ENCODE data around the gene DNMT3L. TPM values are rescaled to one million over a fixed set of nuclear protein-coding genes. Genes with fewer than 3 reads are reported as not detected.

DNMT3L gene
- total RNA-seq, 1 donor from 2014 or later: not detected

- no peak for ATAC-seq
- H3K36me3 ChIP-seq: no peaks in the 10 kb centered on the region
- intact Hi-C loops (cut with DNase I): no loop called here
- no peaks in the 10 kb centered on the region for H3K27me3 ChIP-seq
- H3K27ac ChIP-seq: no peak overlapping the region
- no peak for DNase-seq
- no peaks in the 10 kb centered on the region for H3K4me1 ChIP-seq
- no peak overlapping the region for H3K4me3 ChIP-seq
- no peak for TF ChIP-seq CTCF (IDR thresholded peaks at IDR 0.05)
- H3K9me3 ChIP-seq: no peaks in the 10 kb centered on the region
Measured at GRCh38 chr21:44279354-44280260, 17.9 kb upstream of the DNMT3L start.

GRCh38 chr21:44275041-44275440 lies 13.3 kb upstream of the DNMT3L start:
- no peak overlapping the region for H3K4me3 ChIP-seq
- TF ChIP-seq CTCF (IDR thresholded peaks at IDR 0.05): no peak
- intact Hi-C loops (cut with DNase I): no loop called here
- no peaks in the 10 kb centered on the region for H3K36me3 ChIP-seq
- DNase-seq (no peak), ATAC-seq (no peak)
- H3K27ac ChIP-seq: no peak overlapping the region
- no peaks in the 10 kb centered on the region for H3K9me3 ChIP-seq
- H3K4me1 ChIP-seq: no peaks in the 10 kb centered on the region
- H3K27me3 ChIP-seq: no peaks in the 10 kb centered on the region

GRCh38 chr21:44273046-44273445 lies 11.3 kb upstream of the DNMT3L start:
- no peaks in the 10 kb centered on the region for H3K27me3 ChIP-seq
- H3K9me3 ChIP-seq: no peaks in the 10 kb centered on the region
- no peak for TF ChIP-seq CTCF (IDR thresholded peaks at IDR 0.05)
- DNase-seq (no peak), ATAC-seq (no peak)
- no peak overlapping the region for H3K27ac ChIP-seq
- H3K36me3 ChIP-seq: no peaks in the 10 kb centered on the region
- intact Hi-C loops (cut with DNase I): no loop called here
- H3K4me1 ChIP-seq: no peaks in the 10 kb centered on the region
- no peak overlapping the region for H3K4me3 ChIP-seq

GRCh38 chr21:44272284-44272858 lies 10.7 kb upstream of the DNMT3L start:
- peak; percentile 36 for ATAC-seq

GRCh38 chr21:44271558-44272283 lies 10.0 kb upstream of the DNMT3L start:
- H3K9me3 ChIP-seq: no peaks in the 10 kb centered on the region
- DNase-seq: no peak
- no peak for ATAC-seq
- intact Hi-C loops (cut with DNase I): no loop called here
- no peaks in the 10 kb centered on the region for H3K4me1 ChIP-seq
- H3K27me3 ChIP-seq: no peaks in the 10 kb centered on the region
- TF ChIP-seq CTCF (IDR thresholded peaks at IDR 0.05): no peak
- no peaks in the 10 kb centered on the region for H3K36me3 ChIP-seq
- H3K4me3 ChIP-seq: no peak overlapping the region
- H3K27ac ChIP-seq: no peak overlapping the region

More at GRCh38 chr21:44272284-44272858, 10.7 kb upstream of the DNMT3L start:
- intact Hi-C loops (cut with DNase I): no loop called here
- TF ChIP-seq CTCF (IDR thresholded peaks at IDR 0.05): no peak
- Histone ChIP-seq H3K4me1 (no peaks in the 10 kb centered on the region), H3K9me3 (no peaks in the 10 kb centered on the region), H3K36me3 (no peaks in the 10 kb centered on the region), H3K4me3 (no peak overlapping the region), H3K27ac (no peak overlapping the region), H3K27me3 (no peaks in the 10 kb centered on the region)
- no peak for DNase-seq

Data from upper lobe of right lung (tissue), 1 donor.